K562 (cell line): ENCODE results near the gene MBIP. TPM values are rescaled to one million over a fixed set of nuclear protein-coding genes. Genes with fewer than 3 reads are reported as not detected.
A peak's percentile ranks its signal among the peaks of the same experiment; 100 is the strongest.

Experiments used
- CBFA2T2 ChIP-seq: fragments of 450-650 bp; conservative IDR thresholded peaks from 2 replicates; pipeline ENCODE4 v1.6.1; 2017; ENCODE audit warnings: mild to moderate bottlenecking
- CBFA2T3 ChIP-seq: fragments of 450-650 bp; IDR thresholded peaks from 2 replicates; pipeline ENCODE4 v1.6.1; 2017
- CC2D1A ChIP-seq: fragments of 450-650 bp; IDR thresholded peaks from 2 replicates; pipeline ENCODE4 v1.6.1; 2017; ENCODE audit warnings: mild to moderate bottlenecking
- CSDE1 ChIP-seq, 2 experiments: fragments of 450-650 bp; IDR thresholded peaks; 2 replicates each; pipeline ENCODE4 v1.6.1; 2016; ENCODE audit warnings: mild to moderate bottlenecking in 1 of 2
- DPF2 ChIP-seq: fragments of 450-650 bp; IDR thresholded peaks from 2 replicates; pipeline ENCODE4 v1.6.1; 2016
- EP300 ChIP-seq: IDR thresholded peaks from 2 replicates; pipeline ENCODE4 v1.6.1; 2012; ENCODE audit warnings: low read length, improper control_type of control experiment
- HDAC1 ChIP-seq, 2 experiments: fragments of 450-650 bp; IDR thresholded peaks; 2 replicates each; pipeline ENCODE4 v1.6.1; 2016 to 2017; ENCODE audit warnings: inconsistent platforms in 1 of 2, mild to moderate bottlenecking in 1 of 2, moderate library complexity in 1 of 2
- MAFF ChIP-seq: IDR thresholded peaks from 2 replicates; pipeline ENCODE4 v1.6.1; 2012; ENCODE audit warnings: low read length, improper control_type of control experiment
- NR2F6 ChIP-seq: fragments of 450-650 bp; formaldehyde crosslinking; IDR thresholded peaks from 2 replicates; pipeline ENCODE4 v1.4.0; 2020; ENCODE audit warnings: mild to moderate bottlenecking
- PHB2 ChIP-seq: fragments of 450-650 bp; IDR thresholded peaks from 2 replicates; pipeline ENCODE4 v1.6.1; 2017; ENCODE audit warnings: low read depth
- PHTF2 ChIP-seq: fragments of 250-450 bp; sonication (Bioruptor Pico); IDR thresholded peaks from 2 replicates; pipeline ENCODE4 v1.5.0; 2021; ENCODE audit warnings: mild to moderate bottlenecking
- POLR2AphosphoS5 ChIP-seq: IDR thresholded peaks from 2 replicates; pipeline ENCODE4 v1.6.1; 2011; ENCODE audit warnings: mild to moderate bottlenecking, low read depth, low read length, moderate library complexity; ENCODE audit not compliant: control insufficient read depth, insufficient read depth
- RCOR1 ChIP-seq, 2 experiments: IDR thresholded peaks; 2 replicates each; pipeline ENCODE4 v1.6.1; 2012; ENCODE audit warnings: low read depth in 2 of 2, low read length in 2 of 2, borderline replicate concordance in 1 of 2, improper control_type of control experiment in 1 of 2
- SFPQ ChIP-seq: fragments of 200-400 bp; formaldehyde crosslinking; IDR thresholded peaks from 2 replicates; pipeline ENCODE4 v1.6.1; 2017; ENCODE audit warnings: mild to moderate bottlenecking, low read depth, low read length, moderate library complexity
- SP2 ChIP-seq: IDR thresholded peaks from 2 replicates; pipeline ENCODE4 v1.6.1; 2011; ENCODE audit warnings: mild to moderate bottlenecking, low read depth, low read length, moderate library complexity; ENCODE audit not compliant: poor library complexity, severe bottlenecking; ENCODE audit errors: extremely low read depth
- TAL1 ChIP-seq: fragments of 450-650 bp; IDR thresholded peaks from 2 replicates; pipeline ENCODE4 v1.6.1; 2016; ENCODE audit warnings: mild to moderate bottlenecking
- TCF3 ChIP-seq: sonication (generic); formaldehyde crosslinking; IDR thresholded peaks from 2 replicates; pipeline ENCODE4 v1.4.0; 2020; ENCODE audit warnings: mild to moderate bottlenecking, missing genetic modification reagents
- YY1 ChIP-seq, 3 experiments: IDR thresholded peaks; 2 replicates each; pipeline ENCODE4 v1.6.1; 2011; ENCODE audit warnings: low read length in 2 of 3, mild to moderate bottlenecking in 2 of 3, moderate library complexity in 2 of 3, borderline replicate concordance in 1 of 3, control low read depth in 1 of 3, low read depth in 1 of 3; ENCODE audit not compliant: insufficient read depth in 3 of 3, insufficient replicate concordance in 2 of 3, control insufficient read depth in 1 of 3, insufficient read length in 1 of 3; ENCODE audit errors: extremely low read depth in 1 of 3
- ZBED1 ChIP-seq: IDR thresholded peaks from 2 replicates; pipeline ENCODE4 v1.6.1; 2014
- ZBTB8A ChIP-seq: fragments of 450-650 bp; IDR thresholded peaks from 2 replicates; pipeline ENCODE4 v1.6.1; 2018; ENCODE audit warnings: mild to moderate bottlenecking, moderate library complexity; ENCODE audit not compliant: partially characterized antibody
- ZNF12 ChIP-seq: sonication (generic); formaldehyde crosslinking; IDR thresholded peaks from 2 replicates; pipeline ENCODE4 v1.4.0; 2020; ENCODE audit warnings: mild to moderate bottlenecking, missing genetic modification reagents
- ZNF253 ChIP-seq: fragments of 250-450 bp; sonication (Bioruptor Pico); conservative IDR thresholded peaks from 2 replicates; pipeline ENCODE4 v1.6.1; 2021; ENCODE audit warnings: mild to moderate bottlenecking
- ZNF699 ChIP-seq: fragments of 250-450 bp; sonication (Bioruptor Pico); IDR thresholded peaks from 2 replicates; pipeline ENCODE4 v1.8.0; 2021; ENCODE audit warnings: mild to moderate bottlenecking, moderate library complexity; ENCODE audit not compliant: insufficient replicate concordance
- ZNF707 ChIP-seq: fragments of 250-450 bp; sonication (Bioruptor Pico); conservative IDR thresholded peaks from 2 replicates; pipeline ENCODE4 v1.8.0; 2022; ENCODE audit warnings: inconsistent platforms, mild to moderate bottlenecking, moderate library complexity
- ZNF717 ChIP-seq: fragments of 250-450 bp; sonication (Bioruptor Pico); IDR thresholded peaks from 2 replicates; pipeline ENCODE4 v1.5.0; 2021
- polyA plus RNA-seq, 8 experiments: library from polyadenylated mRNA; depleted of rRNA in 4 of 8; stranded (reverse) in 5 of 8; unstranded in 3 of 8; fragments of >200 nt; fragmentation: Nextera tagmentation in 2 of 8; fragmentation: Illumina TruSeq in 1 of 8; extraction: Ambion mirVana in 2 of 8; extraction: Trizol in 1 of 8; gene quantifications; 2 replicates each; pipeline versions ENCODE4 v1.2.1 to v1.2.3, GENCODE V29; 2011 to 2014; ENCODE audit warnings: inconsistent platforms in 1 of 8, missing spikeins in 1 of 8
- total RNA-seq, 7 experiments: library from RNA; depleted of rRNA in 6 of 7; stranded (reverse); fragments of >200 nt in 6 of 7; fragmentation: Illumina TruSeq in 2 of 7; extraction: Trizol in 2 of 7; gene quantifications; 2 replicates each; pipeline versions ENCODE4 v1.2.1 to v1.2.3, GENCODE V29; 2011 to 2021; ENCODE audit warnings: low replicate concordance in 1 of 7

The MBIP gene
- total and polyA plus RNA-seq, 9 of the 15 experiments (the other 6 are each of a cell fraction or from before 2014, with no cell fraction given): 8.4 to 31.1 (median 19.4) TPM

DNA sequence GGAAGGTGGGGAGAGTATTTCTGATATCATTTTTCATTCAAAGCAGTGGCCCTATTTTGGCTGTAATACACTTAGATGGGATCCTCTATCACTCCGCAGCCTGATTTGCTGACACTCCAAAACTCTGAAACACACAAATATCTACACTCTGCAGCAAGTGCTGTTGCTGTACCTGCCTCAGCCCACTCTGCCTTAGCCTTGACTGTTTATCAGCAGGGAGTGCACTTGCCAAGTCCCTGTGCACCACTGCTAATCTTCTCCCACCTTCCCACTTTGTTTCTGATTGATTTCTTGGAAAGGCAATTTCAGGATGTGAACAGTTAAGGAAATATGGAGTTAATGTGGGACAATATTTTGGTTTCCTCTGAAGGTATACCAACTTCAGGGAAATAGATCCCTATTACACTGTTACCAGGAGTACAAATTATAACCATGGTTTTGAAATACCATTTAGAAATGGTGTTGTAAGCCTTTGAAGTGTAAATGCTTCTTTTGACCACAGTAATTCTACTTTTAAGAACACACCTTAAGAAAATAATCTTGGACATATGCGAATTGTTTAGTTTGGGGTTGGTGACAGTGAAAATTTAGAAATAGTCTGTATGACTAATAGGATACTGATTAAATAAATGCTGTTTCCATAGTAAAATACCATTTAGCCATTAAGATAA is 59.3 kb downstream of the MBIP start (continued):
- TF ChIP-seq NR2F6 (CRISPR knock-in tag): no peak
- TF ChIP-seq POLR2AphosphoS5: peak; percentile 48; the same call in 1 of the 2 replicates
- TF ChIP-seq ZNF253 (CRISPR knock-in tag): no peak
- peak; percentile 91 for TF ChIP-seq CBFA2T2
- peak; percentile 50; the same call in 1 of the 2 replicates for TF ChIP-seq EP300
- no peak for TF ChIP-seq ZNF707 (CRISPR knock-in tag)
- peak in 1 of 2 experiments; percentile 84; a peak in 3 of 4 replicates for TF ChIP-seq RCOR1 (IDR thresholded peaks at IDR 0.05; ENCODE audit: borderline replicate concordance in 1 of 2, low read depth in 2 of 2, low read length in 2 of 2)
- no peak for TF ChIP-seq PHTF2 (CRISPR knock-in tag)
- TF ChIP-seq DPF2: 0 out of 2 replicates have a peak, but pooled peaks have one; percentile 31
- peak; percentile 87 for TF ChIP-seq TCF3
- TF ChIP-seq ZBTB8A: no peak
- no peak for TF ChIP-seq SP2
- no peak for TF ChIP-seq SFPQ
- no peak for TF ChIP-seq ZBED1
- TF ChIP-seq YY1 (IDR thresholded peaks at IDR 0.05; ENCODE audit: borderline replicate concordance in 1 of 3, control insufficient read depth in 1 of 3, extremely low read depth in 1 of 3, insufficient read depth in 3 of 3, insufficient read length in 1 of 3, insufficient replicate concordance in 2 of 3, low read depth in 1 of 3, low read length in 2 of 3): no peak
- peak; percentile 94 for TF ChIP-seq CBFA2T3
- TF ChIP-seq TAL1: peak; percentile 83
- TF ChIP-seq CSDE1 (IDR thresholded peaks at IDR 0.05): no peak
- TF ChIP-seq CC2D1A: peak; percentile 31; the same call in 1 of the 2 replicates
- no peak for TF ChIP-seq ZNF717 (CRISPR knock-in tag)
- TF ChIP-seq PHB2: peak; percentile 37; the same call in 1 of the 2 replicates
- TF ChIP-seq ZNF12 (CRISPR knock-in tag): no peak
- TF ChIP-seq ZNF699 (CRISPR knock-in tag): no peak
- TF ChIP-seq HDAC1 (IDR thresholded peaks at IDR 0.05): peak in 1 of 2 experiments; percentile 81; a peak in 2 of 4 replicates
- peak; percentile 21; the same call in 1 of the 2 replicates for TF ChIP-seq MAFF
